ENCODE data around the gene SRSF12.

DNA sequence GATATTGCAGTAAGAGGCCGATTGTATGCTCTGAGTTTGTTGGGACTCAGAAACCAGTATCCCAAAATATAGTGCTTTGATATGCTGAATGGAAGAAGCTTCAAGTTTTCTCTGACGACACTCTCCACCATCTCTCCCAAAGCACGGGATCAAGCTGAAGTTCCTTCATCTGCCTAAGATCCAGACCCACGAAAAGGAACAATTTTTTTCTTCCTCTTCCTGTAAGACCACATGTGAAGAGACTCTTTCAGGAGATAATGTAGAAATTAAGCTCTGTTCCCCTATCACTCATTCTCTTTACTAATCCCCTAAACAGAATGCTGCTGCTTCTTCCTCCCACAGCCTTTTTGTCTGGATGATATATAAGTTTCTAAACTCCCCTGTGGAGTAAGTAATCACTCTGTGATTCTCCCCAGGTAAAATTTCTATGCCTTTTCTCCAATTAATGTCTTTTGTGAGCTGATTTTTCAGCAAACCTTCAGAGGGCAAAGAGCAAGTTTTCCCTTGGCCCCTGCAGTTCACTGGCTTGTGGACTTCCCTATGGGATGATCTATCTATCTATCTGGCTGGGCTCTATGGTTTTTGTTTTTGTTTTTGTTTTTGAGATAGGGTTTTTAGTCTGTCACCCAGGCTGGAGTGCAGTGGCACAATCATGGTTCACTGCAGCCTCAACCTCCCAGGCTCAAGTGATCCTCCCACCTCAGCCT, 50.8 kb downstream of the SRSF12 start:
- TF ChIP-seq CTCF (IDR thresholded peaks at IDR 0.05; ENCODE audit: low read length), result no peak
- no peak for TF ChIP-seq EZH2phosphoT487 (IDR thresholded peaks at IDR 0.05; ENCODE audit: low read length)
- TF ChIP-seq EZH2 (optimal IDR thresholded peaks at IDR 0.05; ENCODE audit: low read depth, low read length), result no peak

All from MM.1S (cell line).